Mononuclear cell (primary cell): Measurements from ENCODE around the gene CCDC167. TPM values are rescaled to one million over a fixed set of nuclear protein-coding genes. Genes with fewer than 3 reads are reported as not detected.
"Not testable (repeated sequence)": the region's sequence is repeated elsewhere in the genome, so short reads cannot be mapped to it uniquely, and the experiment has no call there.

Experiments
- H3K27me3 ChIP-seq: 2 replicates; pipeline ENCODE4 v1.6.0; 2011; ENCODE audit warnings: low read length, control low read depth; ENCODE audit not compliant: insufficient read depth
- H3K4me1 ChIP-seq: 2 replicates; pipeline ENCODE4 v1.5.1; 2011; ENCODE audit warnings: mild to moderate bottlenecking, low read length, control low read depth; ENCODE audit not compliant: insufficient read depth
- H3K4me3 ChIP-seq: 2 replicates; pipeline ENCODE4 v1.5.1; 2011; ENCODE audit warnings: mild to moderate bottlenecking, low read length, moderate library complexity
- H3K9me3 ChIP-seq: 2 replicates; pipeline ENCODE4 v1.5.1; 2011; ENCODE audit warnings: low read depth, mild to moderate bottlenecking, control low read depth, low read length
- total RNA-seq: library from RNA; depleted of rRNA; stranded (reverse); fragments of >200 nt; gene quantifications from one replicate; pipeline ENCODE4 v1.2.3, GENCODE V29; 2012

Gene CCDC167
- total RNA-seq, 1 donor, result 4.2 TPM

- H3K4me3 ChIP-seq, result no peak overlapping the region
- no peaks in the 10 kb centered on the region for H3K27me3 ChIP-seq
- no peaks in the 10 kb centered on the region for H3K9me3 ChIP-seq
- peaks cover 37% of the 10 kb centered on the region for H3K4me1 ChIP-seq
These were observed 7.4 kb upstream of the CCDC167 start for GRCh38 chr6:37507077-37507476.

- Histone ChIP-seq H3K4me1 (peaks cover 43% of the 10 kb centered on the region), H3K4me3 (no peak overlapping the region), H3K9me3 (no peaks in the 10 kb centered on the region), H3K27me3 (no peaks in the 10 kb centered on the region)
These were observed 6.8 kb upstream of the CCDC167 start for GRCh38 chr6:37506479-37506878.

DNA sequence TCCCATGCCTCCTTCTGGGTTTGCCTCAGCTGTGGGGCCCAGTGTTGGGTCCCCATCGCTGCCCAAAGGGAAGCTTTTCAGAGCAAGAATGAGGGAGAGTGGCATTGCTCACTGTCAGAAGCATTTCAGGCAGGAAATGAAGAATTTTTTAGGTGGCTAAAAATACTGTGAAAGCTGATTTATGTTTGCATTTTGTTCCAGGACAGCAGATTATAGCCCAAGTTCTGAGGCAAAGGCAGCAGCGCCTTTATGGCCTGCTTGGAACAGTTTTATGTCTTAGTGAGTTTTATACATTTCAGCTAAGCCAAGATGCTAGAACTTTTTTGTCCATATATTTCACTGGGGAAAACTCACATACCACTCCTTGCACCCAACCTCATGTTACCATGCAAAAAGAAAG, 4.3 kb upstream of the CCDC167 start:
- Histone ChIP-seq H3K4me1 (peaks cover 63% of the 10 kb centered on the region), H3K27me3 (no peaks in the 10 kb centered on the region), H3K9me3 (no peaks in the 10 kb centered on the region), H3K4me3 (no peak overlapping the region)

DNA sequence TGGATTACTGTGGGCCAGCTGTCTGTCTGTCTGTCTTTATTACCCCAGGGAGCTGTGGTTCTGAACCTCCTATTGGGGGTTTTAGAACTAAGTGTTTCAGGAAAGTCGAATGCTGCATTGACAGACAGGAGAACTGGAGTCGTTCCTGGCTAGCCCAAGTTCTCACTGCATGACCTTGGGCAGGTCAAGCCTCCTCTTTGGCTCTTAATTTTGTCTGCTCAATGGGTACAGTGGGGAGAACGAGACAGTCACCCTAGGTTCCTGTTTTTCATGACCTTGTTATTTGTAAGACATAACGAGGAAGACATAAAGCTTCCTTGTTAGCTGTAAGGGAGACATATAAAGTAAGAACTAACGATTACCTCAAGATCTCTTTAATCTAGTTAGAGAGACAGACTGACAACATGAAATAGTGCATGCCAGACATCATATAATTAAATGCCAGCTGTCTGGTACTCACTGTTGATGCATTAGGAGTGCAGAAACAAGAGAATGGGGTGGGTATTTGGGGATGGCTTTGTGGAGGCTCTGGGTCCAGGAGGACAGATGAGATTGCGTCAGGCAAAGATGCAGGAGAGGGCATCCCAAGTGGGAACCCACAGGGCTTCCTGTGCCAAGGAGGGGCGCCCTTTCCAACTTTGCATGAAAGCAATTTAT, 3.7 kb upstream of the CCDC167 start:
- Histone ChIP-seq H3K27me3 (no peaks in the 10 kb centered on the region), H3K4me1 (peaks cover 66% of the 10 kb centered on the region), H3K4me3 (no peak overlapping the region), H3K9me3 (no peaks in the 10 kb centered on the region)

DNA sequence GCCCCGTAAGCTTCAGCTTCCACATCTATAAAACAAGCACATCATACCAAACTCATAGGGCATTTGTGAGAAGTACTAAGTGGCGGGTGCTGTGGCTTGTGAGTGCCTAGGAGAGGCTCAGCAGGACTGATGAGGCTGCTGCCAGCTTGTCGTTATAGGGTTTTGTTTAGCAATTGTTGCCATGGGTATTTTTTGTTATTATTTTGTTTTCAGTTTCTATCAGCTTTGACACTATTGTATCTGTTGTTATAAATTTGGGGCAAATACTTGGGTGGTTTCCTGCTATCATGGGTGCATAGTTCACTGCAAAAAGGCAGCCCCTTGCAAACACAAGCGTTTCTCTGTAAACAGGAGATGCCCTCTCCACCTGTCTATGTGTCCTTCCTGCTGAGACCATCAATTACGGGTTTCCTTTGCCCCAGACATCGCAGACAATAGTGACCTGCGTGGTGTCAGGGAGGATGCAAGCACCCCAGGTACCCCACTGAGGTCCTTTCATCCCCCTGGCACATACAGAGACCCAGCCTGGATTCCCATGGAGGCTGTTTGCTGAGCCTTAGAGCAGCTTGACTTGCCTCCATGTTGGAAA, 3.1 kb upstream of the CCDC167 start:
- Histone ChIP-seq H3K4me1 (peaks cover 63% of the 10 kb centered on the region), H3K27me3 (no peaks in the 10 kb centered on the region), H3K9me3 (no peaks in the 10 kb centered on the region), H3K4me3 (no peak overlapping the region)

- no peaks in the 10 kb centered on the region for H3K27me3 ChIP-seq
- no peaks in the 10 kb centered on the region for H3K9me3 ChIP-seq
- no peak overlapping the region for H3K4me3 ChIP-seq
- peaks cover 63% of the 10 kb centered on the region for H3K4me1 ChIP-seq
These were observed 2.2 kb upstream of the CCDC167 start for GRCh38 chr6:37501632-37502491.

DNA sequence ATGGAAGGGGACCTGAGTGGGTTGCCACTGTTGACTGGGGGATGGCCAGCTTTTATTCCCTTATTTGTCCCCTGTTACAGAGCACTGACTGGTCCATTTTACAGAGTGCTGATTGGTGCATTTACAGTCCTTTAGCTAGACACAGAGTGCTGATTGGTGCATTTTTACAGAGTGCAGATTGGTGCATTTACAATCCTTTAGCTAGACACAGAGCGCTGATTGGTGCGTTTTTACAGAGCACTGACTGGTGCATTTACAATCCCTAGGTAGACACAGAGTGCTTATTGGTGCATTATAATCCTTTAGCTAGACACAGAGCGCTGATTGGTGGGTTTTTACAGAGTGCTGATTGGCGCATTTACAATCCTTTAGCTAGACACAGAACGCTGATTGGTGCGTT, 1.2 kb upstream of the CCDC167 start:
- not testable (repeated sequence) for H3K4me3 ChIP-seq, H3K9me3 ChIP-seq, H3K27me3 ChIP-seq
- H3K4me1 ChIP-seq, result peaks cover 66% of the 10 kb centered on the region

- Histone ChIP-seq H3K27me3 (no peaks in the 10 kb centered on the region), H3K9me3 (no peaks in the 10 kb centered on the region), H3K4me1 (peaks cover 61% of the 10 kb centered on the region), H3K4me3 (no peak overlapping the region)
These were observed 558 bp upstream of the CCDC167 start for GRCh38 chr6:37500294-37500608.

- Histone ChIP-seq H3K4me3 (no peak overlapping the region), H3K27me3 (no peaks in the 10 kb centered on the region), H3K9me3 (no peaks in the 10 kb centered on the region), H3K4me1 (peaks cover 35% of the 10 kb centered on the region)
These were observed 2.5 kb downstream of the CCDC167 start for GRCh38 chr6:37496951-37497885.

GRCh38 chr6:37495244-37495934, 4.3 kb downstream of the CCDC167 start:
- H3K4me1 ChIP-seq, result peaks cover 31% of the 10 kb centered on the region
- no peak overlapping the region for H3K4me3 ChIP-seq
- no peaks in the 10 kb centered on the region for H3K27me3 ChIP-seq
- H3K9me3 ChIP-seq, result no peaks in the 10 kb centered on the region

DNA sequence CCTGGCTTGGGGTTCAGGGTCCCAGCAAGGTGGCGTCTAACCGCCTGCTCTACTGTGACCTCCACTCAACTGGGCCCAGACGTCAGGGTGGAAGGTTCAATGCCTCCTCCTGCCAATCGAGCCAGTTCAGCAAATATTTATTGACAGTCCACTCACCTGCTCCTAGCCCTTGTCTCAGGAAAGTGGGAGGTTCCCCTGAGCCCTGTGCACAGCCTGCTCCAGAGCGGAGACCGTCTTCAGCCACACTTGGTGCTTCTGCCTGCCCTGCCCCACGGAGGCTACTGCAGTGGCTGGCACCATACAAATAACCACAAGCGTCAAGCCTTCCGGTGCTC, 6.1 kb downstream of the CCDC167 start:
- no peaks in the 10 kb centered on the region for H3K9me3 ChIP-seq
- no peaks in the 10 kb centered on the region for H3K27me3 ChIP-seq
- H3K4me3 ChIP-seq, result no peak overlapping the region
- peaks cover 24% of the 10 kb centered on the region for H3K4me1 ChIP-seq

DNA sequence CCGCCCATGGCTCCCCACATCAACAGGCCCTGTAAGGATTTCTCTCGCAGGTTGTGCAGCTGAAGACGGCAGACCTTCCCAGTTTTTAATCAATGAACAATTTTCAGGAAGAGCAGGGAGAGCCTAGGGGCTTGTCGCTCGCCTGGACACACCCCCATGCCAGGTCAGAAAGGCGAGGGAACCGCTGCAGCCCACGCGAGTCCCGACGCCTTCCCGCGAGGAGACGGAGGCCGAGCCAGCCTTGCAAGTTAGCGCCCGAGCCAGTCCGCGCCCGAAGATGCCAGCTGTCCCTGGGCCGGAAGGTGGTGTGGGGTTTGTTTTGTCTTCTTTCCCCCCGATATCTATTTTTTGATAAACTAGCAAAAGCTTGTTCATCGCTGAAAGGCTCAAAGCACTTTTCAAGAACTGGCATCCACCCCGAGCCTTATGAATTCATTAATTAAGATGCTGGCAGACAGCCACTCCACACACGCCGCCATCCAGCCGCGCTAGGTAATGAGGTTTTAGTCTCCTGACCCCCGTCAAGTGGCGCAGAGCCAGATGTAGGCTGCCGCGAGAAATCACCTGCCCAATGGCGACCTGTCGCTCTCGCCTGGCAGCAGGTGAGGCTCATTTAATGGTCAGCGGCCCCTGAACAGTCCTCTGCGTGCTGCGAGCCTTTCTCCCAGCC, 6.6 kb downstream of the CCDC167 start:
- no peak overlapping the region for H3K4me3 ChIP-seq
- no peaks in the 10 kb centered on the region for H3K9me3 ChIP-seq
- H3K4me1 ChIP-seq, result peaks cover 23% of the 10 kb centered on the region
- H3K27me3 ChIP-seq, result no peaks in the 10 kb centered on the region

DNA sequence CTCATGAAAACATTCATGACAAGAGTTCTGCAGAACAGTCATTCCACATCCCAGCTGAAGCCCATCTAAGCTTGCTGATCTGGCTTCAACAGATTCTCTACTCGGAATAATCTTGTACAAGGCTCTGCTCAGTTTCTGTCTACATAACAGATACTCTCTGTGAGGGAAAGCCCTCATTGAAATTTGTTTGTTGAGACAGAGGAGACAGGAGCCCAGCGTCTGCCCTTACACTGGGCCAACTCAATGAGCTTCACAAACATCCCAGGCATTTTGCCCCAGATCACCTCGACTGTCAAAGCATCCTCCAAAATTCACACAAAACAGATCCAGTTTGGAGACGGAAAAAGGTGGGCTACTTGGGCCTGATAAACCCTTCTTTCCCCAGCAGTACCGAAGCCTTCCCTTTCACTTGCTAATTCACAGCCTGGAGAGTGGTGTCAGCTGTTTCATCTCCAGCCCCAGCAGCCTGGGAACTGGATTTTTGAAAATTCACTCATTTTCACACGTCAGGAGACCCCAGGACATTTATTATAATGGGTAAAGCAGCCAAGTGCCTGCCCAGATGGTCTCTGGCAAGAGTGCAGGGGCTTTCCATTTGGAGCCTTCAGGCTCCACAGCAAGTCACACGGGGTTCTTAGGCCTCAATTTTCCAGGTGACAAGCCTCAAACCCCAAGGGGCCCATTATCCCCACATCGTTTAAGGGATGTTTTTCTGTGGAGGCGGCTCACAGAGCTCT, 7.3 kb downstream of the CCDC167 start:
- H3K4me3 ChIP-seq, result no peak overlapping the region
- peaks cover 23% of the 10 kb centered on the region for H3K4me1 ChIP-seq
- H3K9me3 ChIP-seq, result no peaks in the 10 kb centered on the region
- H3K27me3 ChIP-seq, result no peaks in the 10 kb centered on the region
